Non-pigmented ciliary epithelial cell (primary cell): Measurements from ENCODE around the gene PARG.
"Not testable (repeated sequence)": the region's sequence is repeated elsewhere in the genome, so short reads cannot be mapped to it uniquely, and the experiment has no call there.

Experiments
- DNase-seq: peaks from one replicate; pipeline ENCODE4 v3.0.0-alpha.2; 2010; ENCODE audit warnings: low read depth

Gene PARG

GRCh38 chr10:49903829-49904228 is 38.0 kb downstream of the PARG start:
- DNase-seq, result not testable (repeated sequence)

DNA sequence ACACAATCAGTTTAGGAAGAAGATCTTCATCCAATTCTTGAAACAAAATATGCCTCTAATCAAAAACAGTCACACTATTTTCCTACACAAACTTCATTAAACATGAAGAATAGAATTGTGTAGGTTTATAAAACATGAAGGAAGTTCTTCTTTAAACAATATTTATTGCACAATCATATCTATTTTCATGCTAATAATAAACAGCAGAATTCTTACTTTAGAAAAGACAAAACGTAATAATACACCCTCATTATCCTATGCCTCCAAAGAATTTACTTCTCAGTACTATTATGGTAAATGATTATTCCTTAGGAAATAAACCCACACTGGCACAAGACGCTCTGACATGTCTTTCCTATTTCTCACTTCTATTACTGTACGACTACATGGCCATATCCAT is 41.4 kb downstream of the PARG start:
- not testable (repeated sequence) for DNase-seq

DNA sequence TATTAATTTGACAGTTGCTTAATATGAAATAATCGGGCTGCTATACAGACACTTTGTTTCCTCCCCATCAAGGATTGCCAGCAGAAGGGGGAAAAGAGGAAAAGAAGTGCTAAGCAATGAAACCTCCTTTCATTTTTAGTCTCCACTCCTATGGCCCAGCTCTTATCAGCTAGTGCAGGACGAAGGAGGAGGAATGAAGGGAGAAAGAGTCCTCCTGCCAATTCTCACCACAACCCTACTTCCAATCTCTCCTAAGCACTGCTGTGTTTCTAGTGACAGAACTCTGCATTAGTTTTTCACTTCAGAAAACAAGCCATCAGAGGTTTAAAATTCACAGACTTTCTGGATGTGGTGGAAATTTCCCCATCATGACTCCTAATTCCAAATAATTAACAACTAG is 41.8 kb downstream of the PARG start:
- DNase-seq, result not testable (repeated sequence)

DNA sequence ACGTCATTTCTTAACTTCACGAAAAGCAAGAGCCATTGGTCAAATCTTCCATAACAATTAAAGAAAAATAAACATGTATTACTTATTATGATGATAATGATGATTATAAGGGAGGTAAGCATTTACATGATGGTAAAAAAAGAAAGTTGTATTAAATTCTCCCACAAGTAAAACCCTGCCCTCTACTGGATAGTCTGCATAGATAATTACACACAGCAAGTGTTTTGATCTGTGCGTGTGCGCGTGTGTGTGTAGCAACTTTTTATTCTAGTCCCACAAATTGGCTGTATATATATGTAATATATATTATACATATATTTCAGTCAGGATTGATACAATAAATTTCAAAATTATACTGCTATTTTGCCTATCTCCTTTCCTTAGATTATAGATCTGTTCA is 51.8 kb downstream of the PARG start:
- not testable (repeated sequence) for DNase-seq

GRCh38 chr10:49884739-49885331 is 57.0 kb downstream of the PARG start:
- DNase-seq, result not testable (repeated sequence)

DNA sequence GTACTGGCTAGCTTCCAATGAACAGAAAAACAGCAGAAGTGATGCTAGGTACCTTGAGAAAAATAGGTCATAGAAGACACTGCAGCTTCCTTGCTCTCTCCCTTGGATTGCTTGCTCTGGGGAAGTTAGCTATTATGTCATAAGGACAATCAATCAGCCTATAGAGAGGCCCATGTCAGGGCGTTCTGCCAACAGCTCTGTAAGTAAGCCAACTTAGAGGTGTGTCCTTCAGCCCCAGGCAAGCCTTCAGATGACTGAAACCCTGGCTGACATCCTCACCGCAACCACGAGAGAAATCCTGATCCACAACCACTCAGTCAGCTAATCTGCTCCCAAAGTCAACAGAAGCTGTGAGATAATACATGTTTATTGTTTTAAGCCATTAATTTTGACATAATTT is 58.0 kb downstream of the PARG start:
- not testable (repeated sequence) for DNase-seq

DNA sequence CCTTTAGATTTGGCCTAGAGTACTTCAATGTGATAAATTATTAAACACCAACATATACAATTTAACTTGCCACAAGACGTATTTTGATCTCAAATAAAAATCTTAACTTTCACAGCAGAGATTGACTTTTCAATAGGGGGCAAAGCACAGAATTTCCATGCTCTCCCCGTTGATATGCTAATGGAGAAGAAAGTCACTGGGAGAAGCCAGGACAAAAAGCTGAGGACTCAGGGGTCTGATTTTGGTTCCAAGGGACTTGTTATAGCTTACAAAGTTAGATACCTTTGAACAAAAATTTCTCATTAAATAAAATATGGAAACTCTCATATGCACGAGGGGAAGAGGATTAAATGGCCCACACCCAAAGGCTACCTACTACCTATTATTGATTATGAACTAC is 59.5 kb downstream of the PARG start:
- not testable (repeated sequence) for DNase-seq

DNA sequence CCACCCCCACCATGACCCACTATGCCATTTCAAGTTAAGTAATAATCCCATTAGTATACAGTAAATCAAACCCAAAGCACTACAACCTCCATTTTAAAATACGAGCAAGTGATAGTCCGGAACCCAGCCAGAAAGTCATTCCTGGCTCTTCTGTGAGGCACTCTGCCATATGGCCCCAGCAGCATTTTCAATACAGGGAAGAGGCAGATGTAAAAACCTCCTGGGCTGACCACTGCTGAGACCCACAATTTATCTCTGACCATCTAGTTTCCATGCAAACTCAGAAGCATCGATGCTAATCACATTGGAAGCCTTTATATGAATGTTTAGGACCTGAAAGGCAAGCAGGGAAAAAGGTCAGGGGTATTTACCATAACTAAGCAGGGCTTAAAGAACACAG is 69.1 kb downstream of the PARG start:
- not testable (repeated sequence) for DNase-seq

- DNase-seq, result not testable (repeated sequence)
Observed at GRCh38 chr10:49871462-49871861, 70.4 kb downstream of the PARG start.

GRCh38 chr10:49859933-49860332 is 81.9 kb downstream of the PARG start:
- not testable (repeated sequence) for DNase-seq

GRCh38 chr10:49858697-49859382 is 83.0 kb downstream of the PARG start:
- not testable (repeated sequence) for DNase-seq

GRCh38 chr10:49849520-49849919 is 92.3 kb downstream of the PARG start:
- not testable (repeated sequence) for DNase-seq

DNA sequence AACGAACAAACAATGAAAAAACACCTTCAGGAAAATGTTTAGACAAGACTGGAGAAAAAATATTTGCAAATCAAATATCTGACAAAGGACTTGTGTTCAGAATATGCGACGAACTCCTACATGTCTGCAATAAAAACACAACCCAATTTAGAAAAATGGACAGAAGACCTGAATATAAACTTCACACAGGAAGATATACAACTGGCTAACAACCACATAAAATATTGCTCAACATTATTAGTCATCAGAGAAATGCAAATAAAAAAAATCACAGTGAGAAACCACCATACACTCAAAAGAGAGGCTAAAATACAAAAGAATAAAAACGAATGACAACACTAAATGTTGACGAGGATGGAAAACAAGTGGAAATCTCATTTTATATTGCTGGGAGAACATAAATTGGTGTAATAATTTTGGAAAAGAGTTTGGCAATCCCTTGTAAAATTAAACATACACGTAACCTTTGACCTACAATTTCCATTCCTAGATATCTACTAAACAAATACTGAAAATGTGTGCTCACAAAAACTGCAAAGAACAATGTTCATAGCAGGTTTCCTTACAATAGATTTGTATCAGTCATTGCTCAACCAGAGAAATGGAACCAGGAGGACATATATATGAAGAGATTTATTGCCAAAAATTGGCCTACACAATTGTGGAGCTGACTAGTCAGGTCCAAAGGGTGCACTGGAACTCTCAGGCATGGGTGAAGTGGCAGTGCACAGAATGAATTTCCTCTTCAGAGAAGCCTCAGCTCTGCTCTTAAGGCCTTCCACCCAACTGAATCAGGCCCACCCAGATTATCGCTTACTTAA is 96.8 kb downstream of the PARG start:
- DNase-seq, result no peak

GRCh38 chr10:49842333-49842628 is 99.5 kb downstream of the PARG start:
- not testable (repeated sequence) for DNase-seq

GRCh38 chr10:49841615-49842332 is 100.1 kb downstream of the PARG start:
- DNase-seq, result no peak

DNA sequence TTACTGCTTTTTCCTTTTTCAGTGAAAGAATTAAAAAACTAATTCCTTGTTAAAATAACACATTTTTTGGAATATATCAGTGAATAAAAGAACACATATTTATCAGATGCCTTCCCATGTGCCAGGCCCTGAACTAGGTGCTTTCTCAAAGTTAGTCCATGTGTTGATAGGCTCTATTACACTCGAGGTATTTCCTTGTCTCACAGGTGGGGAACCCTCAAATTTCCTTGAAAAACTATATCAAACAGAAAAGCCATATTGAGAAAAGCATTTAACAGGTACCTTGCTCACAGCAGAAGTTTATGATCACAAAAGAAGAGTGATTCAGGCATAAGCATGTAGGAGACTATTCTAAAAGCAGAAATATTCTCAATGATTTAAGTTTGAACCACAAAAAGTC is 104.1 kb downstream of the PARG start:
- no peak for DNase-seq

DNA sequence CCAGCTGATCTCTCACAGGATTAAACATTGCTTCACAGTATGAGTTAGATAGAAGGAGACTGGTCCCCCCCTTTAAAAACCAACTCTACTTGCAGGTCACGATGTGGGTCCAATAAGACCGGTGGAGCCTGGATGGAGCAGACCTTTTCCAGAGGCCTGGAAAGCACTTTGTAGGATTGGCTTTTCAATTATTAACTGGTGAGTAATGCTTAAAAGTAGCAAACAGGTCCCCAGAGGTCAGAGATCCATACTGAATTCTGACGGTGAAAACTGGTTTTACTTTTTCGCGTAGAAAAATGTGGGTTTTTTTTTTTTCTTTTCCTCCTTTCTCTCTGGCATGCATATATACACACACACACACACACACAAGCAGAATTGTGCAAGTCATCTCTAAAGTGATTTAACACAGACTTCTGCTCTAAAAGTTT is 104.8 kb downstream of the PARG start:
- DNase-seq, result no peak

DNA sequence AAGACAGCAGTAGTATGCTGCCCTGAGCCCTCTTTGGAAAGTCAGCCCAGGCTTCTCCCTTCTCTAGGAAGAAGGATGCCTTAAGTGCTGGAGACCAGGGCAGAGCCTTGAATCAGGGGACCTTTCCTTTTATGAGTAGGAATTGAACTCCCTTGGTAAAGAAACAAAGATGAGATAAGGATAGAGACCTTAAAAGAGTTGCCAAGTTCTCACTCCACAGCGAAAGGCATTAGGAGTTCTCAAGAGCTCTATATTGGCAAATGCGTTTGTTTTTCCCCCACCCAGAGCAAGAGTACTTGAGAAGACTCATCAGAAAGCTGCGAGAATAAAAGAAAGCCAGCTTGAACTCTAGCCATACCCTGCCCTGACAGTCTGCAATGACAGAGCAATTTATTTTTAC is 106.9 kb downstream of the PARG start:
- no peak for DNase-seq

- no peak for DNase-seq
Observed at GRCh38 chr10:49834201-49834600, 107.6 kb downstream of the PARG start.

- no peak for DNase-seq
Observed at GRCh38 chr10:49833168-49833567, 108.7 kb downstream of the PARG start.

DNA sequence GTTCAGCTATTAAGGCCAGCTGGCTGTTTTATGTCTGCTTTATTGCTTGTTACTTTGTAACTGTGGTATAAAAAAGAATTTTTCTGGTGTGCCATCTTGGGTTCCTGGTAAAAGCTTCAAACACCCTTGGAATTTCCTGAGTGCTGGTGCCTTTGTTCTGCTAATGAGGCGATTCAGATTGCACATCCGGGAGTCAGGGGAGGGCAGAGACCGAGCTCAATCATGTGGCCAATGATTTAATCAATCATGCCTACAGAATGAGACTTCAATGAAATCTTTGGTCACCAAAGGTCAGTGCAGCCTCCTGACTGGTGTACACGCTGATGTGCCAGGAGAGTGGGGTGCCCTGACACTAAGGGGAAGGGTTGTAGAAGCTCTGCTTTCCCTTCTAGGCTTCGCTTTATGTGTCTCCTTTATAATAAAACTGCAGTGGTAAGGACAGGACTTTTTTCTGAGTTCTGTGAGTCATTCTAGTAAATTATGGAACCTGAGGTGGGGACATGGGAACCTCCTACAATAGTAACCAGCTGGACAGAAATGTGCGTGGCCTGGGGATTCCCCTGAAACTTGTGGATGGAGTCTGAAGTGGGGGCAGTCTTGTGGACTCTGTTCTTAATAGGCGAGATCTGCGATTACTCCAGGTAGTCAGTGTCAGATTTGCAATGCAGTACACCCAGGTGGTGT is 110.3 kb downstream of the PARG start:
- DNase-seq, result no peak

- DNase-seq, result no peak
Observed at GRCh38 chr10:49830846-49831245, 111.0 kb downstream of the PARG start.
